GM12878 (cell line): Measurements from ENCODE around the gene TNRC18. TPM values are rescaled to one million over a fixed set of nuclear protein-coding genes. Genes with fewer than 3 reads are reported as not detected.

Source experiments
- ATAC-seq: fragments of 200-7000 bp; cut with Tn5 transposase; 3 replicates; pipeline ENCODE4 v1.9.1; 2020; ENCODE audit warnings: mild to moderate bottlenecking, moderate library complexity
- BruUV-seq: library from RNA; stranded (reverse); fragments of 400-500 nt; replicated peaks from 2 replicates; lab custom pipeline; 2021; lab: Mats Ljungman, UMichigan
- CTCF ChIA-PET: fragments of 300-600 bp; sonication (Branson Sonifier 250); formaldehyde crosslinking; extraction: SDS; loops from one replicate; lab custom pipeline; 2021; ENCODE audit warnings: inconsistent platforms; lab: Yijun Ruan, JAX
- POLR2A ChIA-PET: fragments of 350-600 bp; formaldehyde crosslinking; extraction: SDS; loops from one replicate; lab custom pipeline; 2021; ENCODE audit warnings: inconsistent platforms; lab: Charles Lee
- RAD21 ChIA-PET: fragments of 300-600 bp; sonication (Branson Sonifier 250); formaldehyde crosslinking; loops from one replicate; lab custom pipeline; 2023; ENCODE audit warnings: antibody characterized with exemption; ENCODE audit not compliant: unreplicated experiment; lab: Charles Lee
- SMC1A ChIA-PET: fragments of 300-600 bp; sonication (Branson Sonifier 250); formaldehyde crosslinking; loops from one replicate; lab custom pipeline; 2023; ENCODE audit not compliant: unreplicated experiment, uncharacterized antibody; lab: Charles Lee
- DNase-seq: peaks from one replicate; pipeline ENCODE4 v3.0.0-alpha.2; 2011; ENCODE audit warnings: low read depth, low spot score
- FAIRE-seq: peaks from 3 replicates; lab custom pipeline; 2011; peaks lifted over from hg19 to GRCh38; lab: Jason Lieb, UNC
- H2AFZ ChIP-seq: 2 replicates; pipeline ENCODE4 v1.6.0; 2011; ENCODE audit warnings: low read depth, low read length, control low read depth; ENCODE audit not compliant: control insufficient read depth
- H3K27ac ChIP-seq: 2 replicates; pipeline ENCODE4 v1.5.1; 2011; ENCODE audit warnings: control low read depth; ENCODE audit not compliant: control insufficient read depth, insufficient read depth
- H3K27me3 ChIP-seq, 2 experiments: replicated peaks in 1 of 2; 2 replicates each; pipeline versions ENCODE4 v1.6.0 to v1.6.1; 2011; ENCODE audit warnings: low read length in 1 of 2; ENCODE audit not compliant: control insufficient read depth in 2 of 2, insufficient read depth in 2 of 2
- H3K36me3 ChIP-seq, 2 experiments: 2 replicates each; pipeline ENCODE4 v1.5.1; 2011; ENCODE audit warnings: low read length in 1 of 2; ENCODE audit not compliant: control insufficient read depth in 2 of 2, insufficient read depth in 2 of 2
- H3K4me1 ChIP-seq: 2 replicates; pipeline ENCODE4 v1.6.1; 2011; ENCODE audit warnings: mild to moderate bottlenecking, low read length, moderate library complexity, mixed read lengths; ENCODE audit not compliant: control insufficient read depth, insufficient read depth
- H3K4me2 ChIP-seq: 2 replicates; pipeline ENCODE4 v1.6.0; 2011; ENCODE audit warnings: control low read depth; ENCODE audit not compliant: control insufficient read depth, insufficient read depth
- H3K4me3 ChIP-seq: fragments of 200-600 bp; sonication (generic); 2 replicates; pipeline ENCODE4 v1.5.1; 2016
- H3K79me2 ChIP-seq: 2 replicates; pipeline ENCODE4 v1.6.0; 2011; ENCODE audit warnings: low read length; ENCODE audit not compliant: control insufficient read depth, insufficient read depth
- H3K9ac ChIP-seq: 2 replicates; pipeline ENCODE4 v1.8.0; 2011; ENCODE audit warnings: low read length, control low read depth, mixed read lengths; ENCODE audit not compliant: control insufficient read depth, insufficient read depth
- H3K9me3 ChIP-seq: replicated peaks from 3 replicates; pipeline ENCODE4 v1.5.1; 2011; ENCODE audit warnings: mild to moderate bottlenecking, low read length; ENCODE audit not compliant: control insufficient read depth, insufficient read depth
- H4K20me1 ChIP-seq: 2 replicates; pipeline ENCODE4 v1.6.0; 2011; ENCODE audit not compliant: control insufficient read depth, insufficient read depth
- BCL11A ChIP-seq: IDR thresholded peaks from 2 replicates; pipeline ENCODE4 v1.6.1; 2011; ENCODE audit warnings: low read depth, low read length
- BMI1 ChIP-seq: fragments of 450-650 bp; IDR thresholded peaks from 2 replicates; pipeline ENCODE4 v1.6.1; 2016; ENCODE audit warnings: mild to moderate bottlenecking, moderate library complexity, borderline replicate concordance
- CEBPB ChIP-seq, 2 experiments: fragments of 150-350 bp in 1 of 2; IDR thresholded peaks; 2 replicates each; pipeline ENCODE4 v1.6.1; 2012 to 2014; ENCODE audit warnings: low read depth in 2 of 2, low read length in 2 of 2, borderline replicate concordance in 1 of 2, inconsistent platforms in 1 of 2
- CHD2 ChIP-seq: IDR thresholded peaks from 2 replicates; pipeline ENCODE4 v1.6.1; 2011; ENCODE audit warnings: low read depth, low read length, improper control_type of control experiment, borderline replicate concordance
- IKZF1 ChIP-seq: fragments of 450-650 bp; conservative IDR thresholded peaks from 2 replicates; pipeline ENCODE4 v1.6.1; 2017; ENCODE audit warnings: antibody characterized with exemption, mild to moderate bottlenecking
- JUND ChIP-seq: IDR thresholded peaks from 2 replicates; pipeline ENCODE4 v1.6.1; 2012; ENCODE audit warnings: low read depth, mild to moderate bottlenecking, low read length, improper control_type of control experiment, moderate library complexity
- NRF1 ChIP-seq: conservative IDR thresholded peaks from 2 replicates; pipeline ENCODE4 v1.6.1; 2011; ENCODE audit warnings: mild to moderate bottlenecking, low read depth, low read length, improper control_type of control experiment
- SMARCA5 ChIP-seq: fragments of 450-650 bp; IDR thresholded peaks from 2 replicates; pipeline ENCODE4 v1.6.1; 2017; ENCODE audit warnings: mild to moderate bottlenecking
- TCF3 ChIP-seq: IDR thresholded peaks from 2 replicates; pipeline ENCODE4 v1.6.1; 2012; ENCODE audit warnings: low read depth, mild to moderate bottlenecking, low read length, borderline replicate concordance; ENCODE audit not compliant: insufficient read depth
- WGBS: methylation state at CpG from one replicate; pipeline ENCODE4 v1.1.6; 2016; ENCODE audit warnings: low lambda C conversion rate; ENCODE audit not compliant: insufficient replicate concordance, insufficient coverage; ENCODE audit errors: missing lambda C conversion rate; 5-methylcytosine and 5-hydroxymethylcytosine counted together
- in situ Hi-C: fragments of 300-500 bp; cut with MboI; formaldehyde crosslinking; loops from 9 replicates; pipeline ENCODE4 v1.14.3; 2018; ENCODE audit warnings: mixed read lengths
- intact Hi-C: fragments of 100-400 bp; cut with micrococcal nuclease; formaldehyde crosslinking; loops from one replicate; pipeline ENCODE4 v1.14.2; 2022; ENCODE audit not compliant: unreplicated experiment
- polyA plus RNA-seq, 11 experiments: library from polyadenylated mRNA; depleted of rRNA in 4 of 11; unstranded in 6 of 11; stranded (reverse) in 5 of 11; fragments of >200 nt; fragmentation: Nextera tagmentation in 4 of 11; fragmentation: Illumina TruSeq in 1 of 11; extraction: Ambion mirVana in 4 of 11; extraction: Trizol in 1 of 11; gene quantifications; 1 replicate in 1 of 11; 2 replicates in 10 of 11; pipeline versions ENCODE4 v1.2.1 to v1.2.3, GENCODE V29; 2011 to 2016; ENCODE audit warnings: inconsistent platforms in 2 of 11, missing spikeins in 2 of 11, low read depth in 1 of 11
- total RNA-seq, 4 experiments: library from RNA; depleted of rRNA in 3 of 4; stranded (reverse); fragments of >200 nt in 3 of 4; fragmentation: Illumina TruSeq in 1 of 4; extraction: Trizol in 1 of 4; gene quantifications; 2 replicates each; pipeline versions ENCODE4 v1.2.1 to v1.2.3, GENCODE V29; 2013 to 2021
- TF ChIP-seq, protein P1 (sequence below): IDR thresholded peaks from 2 replicates; pipeline ENCODE4 v1.6.1; 2012; ENCODE audit warnings: low read depth, low read length, improper control_type of control experiment
- TF ChIP-seq, protein P2 (sequence below): fragments of 150-350 bp; IDR thresholded peaks from 2 replicates; pipeline ENCODE4 v1.6.1; 2016; ENCODE audit warnings: low read depth, low read length
- TF ChIP-seq, protein P3 (sequence below): fragments of 450-650 bp; IDR thresholded peaks from 2 replicates; pipeline ENCODE4 v1.6.1; 2016; ENCODE audit warnings: mild to moderate bottlenecking, moderate library complexity, borderline replicate concordance

Gene TNRC18
- total and polyA plus RNA-seq, 10 of the 15 experiments (the other 5 are each of a cell fraction or from before 2014, with no cell fraction given): 0.02 to 31.7 (median 5.4) TPM

DNA sequence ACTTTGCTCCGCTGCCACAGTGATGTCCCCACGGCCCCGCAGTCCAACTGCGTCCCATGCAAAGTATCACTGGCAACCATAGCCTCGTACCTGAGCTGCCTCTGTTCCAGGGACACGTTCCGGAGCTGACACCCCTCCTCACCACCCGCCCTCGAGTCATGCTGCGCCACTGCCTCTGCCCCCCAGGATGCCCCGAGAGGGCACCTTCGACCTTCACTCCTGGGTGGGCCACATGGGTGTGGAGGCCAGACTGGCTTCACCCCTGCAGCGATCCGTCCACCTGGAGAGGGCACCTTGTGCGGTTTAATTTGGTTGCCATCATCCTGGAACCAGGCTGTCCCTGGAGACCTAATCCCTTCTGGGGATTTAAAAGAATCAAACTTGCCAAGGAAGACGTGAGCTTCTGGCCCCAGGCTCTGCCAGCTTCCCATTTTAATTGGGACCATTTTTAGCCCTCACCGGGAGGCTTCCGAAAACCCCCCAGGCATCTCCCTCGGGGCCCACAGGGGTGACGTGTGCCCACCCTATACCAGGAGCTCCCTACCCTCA lies 19.2 kb upstream of the TNRC18 start:
- ChIA-PET SMC1A (interaction anchor here (0.8 to 2.2 kb wide), 6 partner anchors 8 to 234 kb away, joined by 3 to 6 read pairs (median 4); no protein-coding TSS in a partner anchor), RAD21 (interaction anchor here (1.1 kb wide), 1 partner anchor 203 kb away, joined by 3 read pairs; no protein-coding TSS in a partner anchor), POLR2A (no interaction called here), CTCF (interaction anchor here (0.6 to 4.2 kb wide), 6 partner anchors 8 to 203 kb away, joined by 3 to 18 read pairs (median 4); no protein-coding TSS in a partner anchor)
- Histone ChIP-seq H3K4me1 (no peaks in the 10 kb centered on the region), H4K20me1 (no peaks in the 10 kb centered on the region), H3K9me3 (no peaks in the 10 kb centered on the region; the same call in 2 of the 3 replicates), H3K27me3 (no peaks in the 10 kb centered on the region; a peak in 2 of 4 replicates), H3K4me3 (no peak overlapping the region), H3K79me2 (no peaks in the 10 kb centered on the region), H3K9ac (no peak overlapping the region), H2AFZ (no peak overlapping the region), H3K36me3 (no peaks in the 10 kb centered on the region), H3K27ac (no peak overlapping the region), H3K4me2 (no peak overlapping the region)
- 72% methylated on average over 20 of the region's 20 CpGs for WGBS
- no TSS peak for BruUV-seq
- in situ Hi-C loops: no loop called here
- ATAC-seq: no peak
- intact Hi-C loops: no loop called here
- DNase-seq: no peak
- no peak for FAIRE-seq
- TF ChIP-seq, protein P1, sequence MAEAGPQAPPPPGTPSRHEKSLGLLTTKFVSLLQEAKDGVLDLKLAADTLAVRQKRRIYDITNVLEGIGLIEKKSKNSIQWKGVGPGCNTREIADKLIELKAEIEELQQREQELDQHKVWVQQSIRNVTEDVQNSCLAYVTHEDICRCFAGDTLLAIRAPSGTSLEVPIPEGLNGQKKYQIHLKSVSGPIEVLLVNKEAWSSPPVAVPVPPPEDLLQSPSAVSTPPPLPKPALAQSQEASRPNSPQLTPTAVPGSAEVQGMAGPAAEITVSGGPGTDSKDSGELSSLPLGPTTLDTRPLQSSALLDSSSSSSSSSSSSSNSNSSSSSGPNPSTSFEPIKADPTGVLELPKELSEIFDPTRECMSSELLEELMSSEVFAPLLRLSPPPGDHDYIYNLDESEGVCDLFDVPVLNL: no peak
- TF ChIP-seq NRF1 (no peak), SMARCA5 (no peak), JUND (no peak), BCL11A (no peak), BMI1 (no peak), IKZF1 (no peak), CEBPB (IDR thresholded peaks at IDR 0.05; ENCODE audit: borderline replicate concordance in 1 of 2, low read depth in 2 of 2, low read length in 2 of 2) (no peak), TCF3 (no peak), CHD2 (no peak)
- TF ChIP-seq, protein P2, sequence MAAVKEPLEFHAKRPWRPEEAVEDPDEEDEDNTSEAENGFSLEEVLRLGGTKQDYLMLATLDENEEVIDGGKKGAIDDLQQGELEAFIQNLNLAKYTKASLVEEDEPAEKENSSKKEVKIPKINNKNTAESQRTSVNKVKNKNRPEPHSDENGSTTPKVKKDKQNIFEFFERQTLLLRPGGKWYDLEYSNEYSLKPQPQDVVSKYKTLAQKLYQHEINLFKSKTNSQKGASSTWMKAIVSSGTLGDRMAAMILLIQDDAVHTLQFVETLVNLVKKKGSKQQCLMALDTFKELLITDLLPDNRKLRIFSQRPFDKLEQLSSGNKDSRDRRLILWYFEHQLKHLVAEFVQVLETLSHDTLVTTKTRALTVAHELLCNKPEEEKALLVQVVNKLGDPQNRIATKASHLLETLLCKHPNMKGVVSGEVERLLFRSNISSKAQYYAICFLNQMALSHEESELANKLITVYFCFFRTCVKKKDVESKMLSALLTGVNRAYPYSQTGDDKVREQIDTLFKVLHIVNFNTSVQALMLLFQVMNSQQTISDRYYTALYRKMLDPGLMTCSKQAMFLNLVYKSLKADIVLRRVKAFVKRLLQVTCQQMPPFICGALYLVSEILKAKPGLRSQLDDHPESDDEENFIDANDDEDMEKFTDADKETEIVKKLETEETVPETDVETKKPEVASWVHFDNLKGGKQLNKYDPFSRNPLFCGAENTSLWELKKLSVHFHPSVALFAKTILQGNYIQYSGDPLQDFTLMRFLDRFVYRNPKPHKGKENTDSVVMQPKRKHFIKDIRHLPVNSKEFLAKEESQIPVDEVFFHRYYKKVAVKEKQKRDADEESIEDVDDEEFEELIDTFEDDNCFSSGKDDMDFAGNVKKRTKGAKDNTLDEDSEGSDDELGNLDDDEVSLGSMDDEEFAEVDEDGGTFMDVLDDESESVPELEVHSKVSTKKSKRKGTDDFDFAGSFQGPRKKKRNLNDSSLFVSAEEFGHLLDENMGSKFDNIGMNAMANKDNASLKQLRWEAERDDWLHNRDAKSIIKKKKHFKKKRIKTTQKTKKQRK: no peak
- TF ChIP-seq, protein P3, sequence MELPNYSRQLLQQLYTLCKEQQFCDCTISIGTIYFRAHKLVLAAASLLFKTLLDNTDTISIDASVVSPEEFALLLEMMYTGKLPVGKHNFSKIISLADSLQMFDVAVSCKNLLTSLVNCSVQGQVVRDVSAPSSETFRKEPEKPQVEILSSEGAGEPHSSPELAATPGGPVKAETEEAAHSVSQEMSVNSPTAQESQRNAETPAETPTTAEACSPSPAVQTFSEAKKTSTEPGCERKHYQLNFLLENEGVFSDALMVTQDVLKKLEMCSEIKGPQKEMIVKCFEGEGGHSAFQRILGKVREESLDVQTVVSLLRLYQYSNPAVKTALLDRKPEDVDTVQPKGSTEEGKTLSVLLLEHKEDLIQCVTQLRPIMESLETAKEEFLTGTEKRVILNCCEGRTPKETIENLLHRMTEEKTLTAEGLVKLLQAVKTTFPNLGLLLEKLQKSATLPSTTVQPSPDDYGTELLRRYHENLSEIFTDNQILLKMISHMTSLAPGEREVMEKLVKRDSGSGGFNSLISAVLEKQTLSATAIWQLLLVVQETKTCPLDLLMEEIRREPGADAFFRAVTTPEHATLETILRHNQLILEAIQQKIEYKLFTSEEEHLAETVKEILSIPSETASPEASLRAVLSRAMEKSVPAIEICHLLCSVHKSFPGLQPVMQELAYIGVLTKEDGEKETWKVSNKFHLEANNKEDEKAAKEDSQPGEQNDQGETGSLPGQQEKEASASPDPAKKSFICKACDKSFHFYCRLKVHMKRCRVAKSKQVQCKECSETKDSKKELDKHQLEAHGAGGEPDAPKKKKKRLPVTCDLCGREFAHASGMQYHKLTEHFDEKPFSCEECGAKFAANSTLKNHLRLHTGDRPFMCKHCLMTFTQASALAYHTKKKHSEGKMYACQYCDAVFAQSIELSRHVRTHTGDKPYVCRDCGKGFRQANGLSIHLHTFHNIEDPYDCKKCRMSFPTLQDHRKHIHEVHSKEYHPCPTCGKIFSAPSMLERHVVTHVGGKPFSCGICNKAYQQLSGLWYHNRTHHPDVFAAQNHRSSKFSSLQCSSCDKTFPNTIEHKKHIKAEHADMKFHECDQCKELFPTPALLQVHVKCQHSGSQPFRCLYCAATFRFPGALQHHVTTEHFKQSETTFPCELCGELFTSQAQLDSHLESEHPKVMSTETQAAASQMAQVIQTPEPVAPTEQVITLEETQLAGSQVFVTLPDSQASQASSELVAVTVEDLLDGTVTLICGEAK: no peak
